Progenitor cell of endocrine pancreas (in vitro differentiated cells): ENCODE data around the gene SERINC3. TPM values are rescaled to one million over a fixed set of nuclear protein-coding genes. Genes with fewer than 3 reads are reported as not detected.

Experiments used
- DNase-seq: peaks from one replicate; pipeline ENCODE4 v3.0.0; 2021; ENCODE audit warnings: low spot score; ENCODE audit not compliant: unreplicated experiment
- H3K27ac Mint-ChIP-seq: 2 replicates; pipeline ENCODE4 v1.8.0; 2021; ENCODE audit warnings: mild to moderate bottlenecking, moderate library complexity, mixed read lengths
- H3K27me3 Mint-ChIP-seq: 2 replicates; pipeline ENCODE4 v1.8.0; 2021; ENCODE audit warnings: mixed read lengths
- H3K36me3 Mint-ChIP-seq: 2 replicates; pipeline ENCODE4 v1.8.0; 2022; ENCODE audit warnings: mixed read lengths; ENCODE audit not compliant: insufficient read depth
- H3K4me1 Mint-ChIP-seq: 2 replicates; pipeline ENCODE4 v1.8.0; 2021; ENCODE audit warnings: low read depth, mixed read lengths
- H3K4me3 Mint-ChIP-seq: 2 replicates; pipeline ENCODE4 v1.8.0; 2021; ENCODE audit warnings: low read depth, mild to moderate bottlenecking, moderate library complexity, mixed read lengths
- H3K9me3 Mint-ChIP-seq: 2 replicates; pipeline ENCODE4 v1.8.0; 2021; ENCODE audit warnings: low read depth, mixed read lengths
- total RNA-seq: library from RNA; stranded (reverse); gene quantifications from 2 replicates; pipeline ENCODE4 v1.2.1, GENCODE V29; 2021
- TF ChIP-seq, protein P1 (sequence below): fragments of 200-600 bp; sonication (generic); IDR thresholded peaks from one replicate; pipeline ENCODE4 v1.5.0; 2021; ENCODE audit warnings: antibody characterized with exemption, mild to moderate bottlenecking; ENCODE audit not compliant: unreplicated experiment

SERINC3 gene
- total RNA-seq, 1 donor from 2014 or later: 36.8 TPM

DNA sequence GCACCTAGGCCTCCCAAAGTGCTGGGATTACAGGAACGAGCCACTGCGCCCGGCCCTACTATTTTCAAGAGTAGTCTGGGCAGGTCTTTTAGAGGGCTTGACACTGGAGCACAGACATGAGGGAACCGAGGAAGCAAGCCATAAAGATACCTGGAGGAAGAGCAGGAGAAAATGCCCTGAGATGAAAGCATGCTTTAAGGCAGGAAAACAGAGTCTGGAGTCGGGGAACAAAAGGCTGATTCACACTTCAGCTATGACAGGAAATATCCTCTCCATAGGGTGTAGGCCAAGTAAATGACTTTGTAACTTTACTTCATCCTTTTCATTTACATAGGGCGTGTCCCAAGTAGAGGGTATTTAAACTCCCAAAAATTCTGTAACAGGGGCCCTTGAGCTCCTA, 4.3 kb upstream of the SERINC3 start:
- Mint-ChIP-seq H3K27ac (no peak overlapping the region), H3K9me3 (no peaks in the 10 kb centered on the region), H3K4me1 (peaks cover 35% of the 10 kb centered on the region), H3K27me3 (no peaks in the 10 kb centered on the region), H3K4me3 (no peak overlapping the region), H3K36me3 (no peaks in the 10 kb centered on the region)
- no peak for DNase-seq
- TF ChIP-seq, protein P1, sequence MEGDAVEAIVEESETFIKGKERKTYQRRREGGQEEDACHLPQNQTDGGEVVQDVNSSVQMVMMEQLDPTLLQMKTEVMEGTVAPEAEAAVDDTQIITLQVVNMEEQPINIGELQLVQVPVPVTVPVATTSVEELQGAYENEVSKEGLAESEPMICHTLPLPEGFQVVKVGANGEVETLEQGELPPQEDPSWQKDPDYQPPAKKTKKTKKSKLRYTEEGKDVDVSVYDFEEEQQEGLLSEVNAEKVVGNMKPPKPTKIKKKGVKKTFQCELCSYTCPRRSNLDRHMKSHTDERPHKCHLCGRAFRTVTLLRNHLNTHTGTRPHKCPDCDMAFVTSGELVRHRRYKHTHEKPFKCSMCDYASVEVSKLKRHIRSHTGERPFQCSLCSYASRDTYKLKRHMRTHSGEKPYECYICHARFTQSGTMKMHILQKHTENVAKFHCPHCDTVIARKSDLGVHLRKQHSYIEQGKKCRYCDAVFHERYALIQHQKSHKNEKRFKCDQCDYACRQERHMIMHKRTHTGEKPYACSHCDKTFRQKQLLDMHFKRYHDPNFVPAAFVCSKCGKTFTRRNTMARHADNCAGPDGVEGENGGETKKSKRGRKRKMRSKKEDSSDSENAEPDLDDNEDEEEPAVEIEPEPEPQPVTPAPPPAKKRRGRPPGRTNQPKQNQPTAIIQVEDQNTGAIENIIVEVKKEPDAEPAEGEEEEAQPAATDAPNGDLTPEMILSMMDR: no peak

DNA sequence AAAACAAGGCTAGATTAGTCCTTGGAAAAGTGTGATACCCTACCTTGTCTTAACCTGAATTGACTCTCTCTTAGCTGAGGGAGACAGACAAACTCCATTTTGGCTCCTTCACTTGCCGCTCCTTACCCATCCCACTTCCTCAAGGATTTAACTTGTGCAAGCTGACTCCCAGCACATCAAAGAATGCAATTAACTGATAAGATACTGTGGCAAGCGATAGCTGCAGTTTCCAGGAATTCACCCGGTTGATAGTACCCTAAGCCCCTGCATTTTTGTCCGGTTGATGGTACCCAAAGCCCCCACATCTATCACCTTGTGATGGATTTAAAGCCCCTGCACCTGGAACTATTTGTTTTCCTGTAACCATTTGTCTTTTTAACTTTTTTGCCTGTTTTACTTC, 1.9 kb upstream of the SERINC3 start:
- Mint-ChIP-seq H3K4me3 (no peak overlapping the region), H3K4me1 (peaks cover 36% of the 10 kb centered on the region), H3K9me3 (no peaks in the 10 kb centered on the region), H3K27ac (no peak overlapping the region), H3K27me3 (no peaks in the 10 kb centered on the region), H3K36me3 (no peaks in the 10 kb centered on the region)
- no peak for DNase-seq
- TF ChIP-seq, protein P1: no peak

DNA sequence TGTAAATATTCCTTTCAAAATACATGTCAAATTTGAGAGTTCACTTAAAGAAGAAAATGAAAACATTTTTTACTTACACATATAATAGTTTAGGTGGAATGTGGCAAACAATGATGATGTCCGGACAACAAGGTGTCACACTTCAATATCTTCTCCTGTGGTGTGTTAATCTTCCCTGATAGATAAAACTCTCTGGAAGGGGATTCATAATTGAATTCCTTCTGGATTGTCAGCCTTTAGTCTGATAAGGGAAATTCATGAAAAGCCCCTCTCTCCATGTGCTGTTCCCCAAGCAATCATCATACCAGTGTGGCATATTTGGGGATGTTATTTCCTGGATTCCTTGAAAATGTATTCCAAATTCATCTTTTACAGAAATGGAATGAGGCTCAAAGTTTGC, 971 bp upstream of the SERINC3 start:
- TF ChIP-seq, protein P1: no peak
- H3K4me1 Mint-ChIP-seq: peaks cover 36% of the 10 kb centered on the region
- peak overlapping the region; percentile 81 for H3K27ac Mint-ChIP-seq

DNA sequence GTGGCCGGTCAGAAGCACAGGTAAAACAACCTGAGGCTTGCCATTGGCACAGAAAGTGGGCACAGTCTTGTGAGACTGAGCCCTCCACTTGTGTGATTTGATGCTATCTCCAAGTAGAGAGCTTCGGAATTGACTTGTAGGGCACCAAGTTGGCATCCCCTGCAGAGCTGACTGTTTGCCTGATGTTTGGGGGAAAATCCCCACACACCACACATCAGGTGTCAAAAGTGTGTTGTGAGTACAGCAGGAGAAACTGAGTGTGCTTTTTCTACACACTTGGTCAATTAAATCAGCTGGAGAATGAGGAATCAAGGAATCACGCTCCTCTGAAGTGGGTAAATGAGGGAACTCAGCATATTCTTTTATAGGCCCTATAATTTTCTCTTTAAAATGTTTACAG, 989 bp downstream of the SERINC3 start:
- Mint-ChIP-seq H3K27me3 (no peaks in the 10 kb centered on the region), H3K9me3 (no peaks in the 10 kb centered on the region), H3K4me1 (peaks cover 34% of the 10 kb centered on the region), H3K4me3 (peak overlapping the region; percentile 88), H3K36me3 (no peaks in the 10 kb centered on the region), H3K27ac (peak overlapping the region; percentile 95)
- TF ChIP-seq, protein P1: no peak
- DNase-seq: no peak

More for the DNA sequence above, 971 bp upstream of the SERINC3 start:
- no peaks in the 10 kb centered on the region for H3K9me3 Mint-ChIP-seq
- H3K27me3 Mint-ChIP-seq: no peaks in the 10 kb centered on the region
- no peaks in the 10 kb centered on the region for H3K36me3 Mint-ChIP-seq
- DNase-seq: no peak
- peak overlapping the region; percentile 88 for H3K4me3 Mint-ChIP-seq

DNA sequence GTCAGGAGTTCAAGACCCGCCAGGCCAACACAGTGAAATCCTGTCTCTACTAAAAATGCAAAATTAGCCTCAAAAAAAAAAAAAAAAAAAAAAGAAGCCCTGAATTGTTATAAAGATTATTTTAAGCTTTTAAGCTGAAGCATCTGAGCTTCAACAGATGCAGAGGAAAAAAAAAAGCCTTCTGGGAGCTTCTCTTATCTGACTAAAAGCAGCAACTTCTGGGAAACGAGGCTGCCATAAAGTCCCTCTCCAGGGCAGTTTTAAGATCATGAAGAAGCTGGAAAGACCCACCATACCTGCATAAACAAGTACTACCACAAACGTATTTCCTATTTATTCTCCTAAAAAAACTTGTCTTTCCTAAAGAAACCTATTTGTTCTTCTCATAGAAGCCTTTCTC, 3.6 kb downstream of the SERINC3 start:
- Mint-ChIP-seq H3K4me1 (peaks cover 14% of the 10 kb centered on the region), H3K27me3 (no peaks in the 10 kb centered on the region), H3K27ac (no peak overlapping the region), H3K4me3 (no peak overlapping the region), H3K36me3 (peaks cover 3% of the 10 kb centered on the region), H3K9me3 (no peaks in the 10 kb centered on the region)
- no peak for DNase-seq
- TF ChIP-seq, protein P1: no peak
